WTC11 (cell line): ENCODE results near the gene XPO6.
A peak's percentile ranks its signal among the peaks of the same experiment; 100 is the strongest.

ENCODE experiments used
- ATF3 ChIP-seq: sonication (generic); formaldehyde crosslinking; conservative IDR thresholded peaks from 2 replicates; pipeline ENCODE4 v1.8.1; 2022; ENCODE audit warnings: mild to moderate bottlenecking, missing genetic modification reagents
- CTCF ChIP-seq: fragments of 200-600 bp; IDR thresholded peaks from 2 replicates; pipeline ENCODE4 v1.8.0; 2022; ENCODE audit warnings: antibody characterized with exemption
- E2F1 ChIP-seq: sonication (generic); formaldehyde crosslinking; IDR thresholded peaks from 2 replicates; pipeline ENCODE4 v1.8.0; 2022; ENCODE audit warnings: mild to moderate bottlenecking, missing genetic modification reagents
- FOXK1 ChIP-seq: sonication (generic); formaldehyde crosslinking; IDR thresholded peaks from 2 replicates; pipeline ENCODE4 v1.8.0; 2022; ENCODE audit warnings: mild to moderate bottlenecking, moderate library complexity, missing genetic modification reagents
- IRF1 ChIP-seq: sonication (generic); formaldehyde crosslinking; IDR thresholded peaks from 2 replicates; pipeline ENCODE4 v1.8.0; 2023; ENCODE audit warnings: missing genetic modification reagents
- MAX ChIP-seq: sonication (generic); formaldehyde crosslinking; IDR thresholded peaks from 2 replicates; pipeline ENCODE4 v1.8.0; 2022; ENCODE audit warnings: mild to moderate bottlenecking, missing genetic modification reagents
- MXD4 ChIP-seq: fragments of 250-450 bp; sonication (Bioruptor Pico); IDR thresholded peaks from 2 replicates; pipeline ENCODE4 v1.8.0; 2021; ENCODE audit warnings: mild to moderate bottlenecking, moderate library complexity, borderline replicate concordance
- PRDM15 ChIP-seq: sonication (generic); formaldehyde crosslinking; IDR thresholded peaks from 2 replicates; pipeline ENCODE4 v1.8.0; 2022; ENCODE audit warnings: missing genetic modification reagents
- SP1 ChIP-seq: sonication (generic); formaldehyde crosslinking; conservative IDR thresholded peaks from 2 replicates; pipeline ENCODE4 v1.8.1; 2022; ENCODE audit warnings: missing genetic modification reagents
- USF1 ChIP-seq: sonication (generic); formaldehyde crosslinking; IDR thresholded peaks from 2 replicates; pipeline ENCODE4 v1.8.0; 2022; ENCODE audit warnings: mild to moderate bottlenecking, missing genetic modification reagents
- ZBTB21 ChIP-seq: sonication (generic); formaldehyde crosslinking; IDR thresholded peaks from 2 replicates; pipeline ENCODE4 v1.8.1; 2023; ENCODE audit warnings: mild to moderate bottlenecking, missing genetic modification reagents, borderline replicate concordance
- ZNF138 ChIP-seq: sonication (generic); formaldehyde crosslinking; conservative IDR thresholded peaks from 2 replicates; pipeline ENCODE4 v1.8.1; 2022; ENCODE audit warnings: mild to moderate bottlenecking, moderate library complexity, missing genetic modification reagents
- ZNF263 ChIP-seq: sonication (generic); formaldehyde crosslinking; IDR thresholded peaks from 2 replicates; pipeline ENCODE4 v1.8.1; 2022; ENCODE audit warnings: low read depth, mild to moderate bottlenecking, moderate library complexity, missing genetic modification reagents
- ZNF512 ChIP-seq: sonication (generic); formaldehyde crosslinking; IDR thresholded peaks from 2 replicates; pipeline ENCODE4 v1.8.1; 2022; ENCODE audit warnings: missing genetic modification reagents, borderline replicate concordance

GRCh38 chr16:28090646-28091377 is 121.0 kb downstream of the XPO6 start:
- TF ChIP-seq USF1 (CRISPR knock-in tag) (no peak), CTCF (peak; percentile 77; the same call in 1 of the 2 replicates), ZNF138 (CRISPR knock-in tag) (no peak), MXD4 (CRISPR knock-in tag) (no peak), MAX (CRISPR knock-in tag) (no peak), ZNF263 (CRISPR knock-in tag) (no peak), ZNF512 (CRISPR knock-in tag) (no peak), PRDM15 (no peak), ZBTB21 (no peak), ATF3 (no peak), FOXK1 (CRISPR knock-in tag) (no peak), IRF1 (CRISPR knock-in tag) (no peak), SP1 (CRISPR knock-in tag) (no peak; the same call in 1 of the 2 replicates), E2F1 (CRISPR knock-in tag) (no peak)
